Smooth muscle cell (in vitro differentiated cells): Measurements from ENCODE around the gene RNFT2. TPM values are rescaled to one million over a fixed set of nuclear protein-coding genes. Genes with fewer than 3 reads are reported as not detected.

ENCODE experiments used
- DNase-seq: peaks from one replicate; lab custom pipeline; 2025; ENCODE audit not compliant: unreplicated experiment; lab: John Stamatoyannopoulos, UW
- H2AFZ ChIP-seq: fragments of 200-600 bp; sonication (generic); 2 replicates; pipeline ENCODE4 v1.6.0; 2016; ENCODE audit warnings: antibody characterized with exemption, low read depth, mild to moderate bottlenecking
- H3F3A ChIP-seq: fragments of 200-600 bp; sonication (generic); 2 replicates; pipeline ENCODE4 v1.6.0; 2017; ENCODE audit warnings: antibody characterized with exemption, low read depth
- H3K27ac ChIP-seq: fragments of 200-600 bp; sonication (generic); 2 replicates; pipeline ENCODE4 v1.5.1; 2016; ENCODE audit warnings: low read depth, mild to moderate bottlenecking
- H3K27me3 ChIP-seq: fragments of 200-600 bp; sonication (generic); 2 replicates; pipeline ENCODE4 v1.6.1; 2016; ENCODE audit warnings: low read depth, mild to moderate bottlenecking
- H3K36me3 ChIP-seq: fragments of 200-600 bp; sonication (generic); 2 replicates; pipeline ENCODE4 v1.5.1; 2016; ENCODE audit warnings: low read depth
- H3K4me1 ChIP-seq: fragments of 200-600 bp; sonication (generic); 2 replicates; pipeline ENCODE4 v1.5.1; 2016; ENCODE audit warnings: low read depth
- H3K4me2 ChIP-seq: fragments of 200-600 bp; sonication (generic); 2 replicates; pipeline ENCODE4 v1.6.0; 2016; ENCODE audit warnings: mild to moderate bottlenecking
- H3K4me3 ChIP-seq: fragments of 200-600 bp; sonication (generic); 2 replicates; pipeline ENCODE4 v1.5.1; 2016; ENCODE audit warnings: mild to moderate bottlenecking
- H3K79me2 ChIP-seq: fragments of 200-600 bp; sonication (generic); 2 replicates; pipeline ENCODE4 v1.6.0; 2016; ENCODE audit warnings: low read depth, mild to moderate bottlenecking
- H3K9ac ChIP-seq: fragments of 200-600 bp; sonication (generic); 2 replicates; pipeline ENCODE4 v1.6.0; 2016; ENCODE audit warnings: low read depth
- H3K9me3 ChIP-seq: fragments of 200-600 bp; sonication (generic); replicated peaks from 2 replicates; pipeline ENCODE4 v1.5.1; 2016; ENCODE audit warnings: low read depth
- H4K20me1 ChIP-seq: fragments of 200-600 bp; sonication (generic); 2 replicates; pipeline ENCODE4 v1.6.0; 2016; ENCODE audit warnings: low read depth
- CTCF ChIP-seq: fragments of 200-600 bp; sonication (generic); IDR thresholded peaks from 2 replicates; pipeline ENCODE4 v1.5.1; 2017; ENCODE audit warnings: borderline replicate concordance, mild to moderate bottlenecking, antibody characterized with exemption; ENCODE audit not compliant: insufficient read depth, poor library complexity, severe bottlenecking
- WGBS: methylation state at CpG from one replicate; pipeline ENCODE4 v1.1.7; 2016; ENCODE audit warnings: low lambda C conversion rate; 5-methylcytosine and 5-hydroxymethylcytosine counted together
- polyA plus RNA-seq: library from polyadenylated mRNA; unstranded; fragments of >200 nt; fragmentation: Nextera tagmentation; extraction: Ambion mirVana; gene quantifications from 2 replicates; pipeline ENCODE4 v1.2.1, GENCODE V29; 2016
- total RNA-seq: library from RNA; depleted of rRNA; stranded (reverse); fragments of >200 nt; gene quantifications from 2 replicates; pipeline ENCODE4 v1.2.3, GENCODE V29; 2014

Gene RNFT2
- total and polyA plus RNA-seq, 2 experiments from 2014 or later, result 2.0 to 2.4 TPM

- WGBS, result 97% methylated on average over 7 of the region's 7 CpGs
- H3F3A ChIP-seq, result no peaks in the 10 kb centered on the region
- peaks cover 26% of the 10 kb centered on the region for H3K27me3 ChIP-seq
- no peak overlapping the region for H3K4me2 ChIP-seq
- H3K79me2 ChIP-seq, result no peaks in the 10 kb centered on the region
- no peaks in the 10 kb centered on the region for H3K36me3 ChIP-seq
- DNase-seq, result no peak
- no peak overlapping the region for H3K27ac ChIP-seq
- no peak overlapping the region for H3K9ac ChIP-seq
- H3K4me1 ChIP-seq, result peaks cover 8% of the 10 kb centered on the region
- H3K4me3 ChIP-seq, result no peak overlapping the region
- H3K9me3 ChIP-seq, result no peaks in the 10 kb centered on the region
- H2AFZ ChIP-seq, result no peak overlapping the region
- TF ChIP-seq CTCF, result no peak
- no peaks in the 10 kb centered on the region for H4K20me1 ChIP-seq
These were observed 46.9 kb upstream of the RNFT2 start for GRCh38 chr12:116691205-116691604.

DNA sequence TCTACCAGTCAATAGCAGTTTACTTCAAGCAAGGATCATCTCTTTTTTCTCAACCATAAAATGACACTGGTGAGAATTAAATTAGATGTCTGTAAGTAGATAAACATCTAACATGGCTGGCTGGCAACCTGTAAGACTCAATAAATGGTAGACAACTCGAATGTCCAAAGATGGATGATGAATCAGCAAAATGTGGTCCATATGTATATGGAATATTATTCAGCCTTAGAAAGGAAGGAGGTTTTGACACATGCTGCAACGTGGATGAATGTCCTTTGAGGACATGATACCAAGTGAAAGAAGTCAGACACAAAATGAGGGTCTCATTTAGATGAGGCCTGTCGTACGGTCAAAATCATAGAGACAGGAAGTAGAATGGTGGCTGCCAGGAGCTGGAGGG, 46.5 kb upstream of the RNFT2 start:
- TF ChIP-seq CTCF, result no peak
- no peak overlapping the region for H3K4me2 ChIP-seq
- 91% methylated on average over 4 of the region's 4 CpGs for WGBS
- H3K79me2 ChIP-seq, result no peaks in the 10 kb centered on the region
- no peak overlapping the region for H2AFZ ChIP-seq
- no peaks in the 10 kb centered on the region for H3K9me3 ChIP-seq
- no peak overlapping the region for H3K27ac ChIP-seq
- no peak for DNase-seq
- H3K4me3 ChIP-seq, result no peak overlapping the region
- no peaks in the 10 kb centered on the region for H4K20me1 ChIP-seq
- H3K36me3 ChIP-seq, result no peaks in the 10 kb centered on the region
- peaks cover 8% of the 10 kb centered on the region for H3K4me1 ChIP-seq
- H3K9ac ChIP-seq, result no peak overlapping the region
- H3F3A ChIP-seq, result no peaks in the 10 kb centered on the region
- H3K27me3 ChIP-seq, result peaks cover 26% of the 10 kb centered on the region

- Histone ChIP-seq H3K4me1 (peaks cover 8% of the 10 kb centered on the region), H3K27me3 (peaks cover 26% of the 10 kb centered on the region), H3F3A (no peaks in the 10 kb centered on the region), H3K27ac (no peak overlapping the region), H3K9me3 (no peaks in the 10 kb centered on the region), H3K4me3 (no peak overlapping the region), H3K79me2 (no peaks in the 10 kb centered on the region), H3K9ac (no peak overlapping the region), H2AFZ (no peak overlapping the region), H3K36me3 (no peaks in the 10 kb centered on the region), H3K4me2 (no peak overlapping the region), H4K20me1 (no peaks in the 10 kb centered on the region)
- WGBS, result 63% methylated on average over 3 of the region's 3 CpGs
- DNase-seq, result no peak
- TF ChIP-seq CTCF, result no peak
These were observed 45.5 kb upstream of the RNFT2 start for GRCh38 chr12:116692605-116693004.
